ENCODE measurements around the gene CCR5. TPM values are rescaled to one million over a fixed set of nuclear protein-coding genes. Genes with fewer than 3 reads are reported as not detected.

The CCR5 gene
- total RNA-seq, 1 experiment from 2014 or later = not detected

DNA sequence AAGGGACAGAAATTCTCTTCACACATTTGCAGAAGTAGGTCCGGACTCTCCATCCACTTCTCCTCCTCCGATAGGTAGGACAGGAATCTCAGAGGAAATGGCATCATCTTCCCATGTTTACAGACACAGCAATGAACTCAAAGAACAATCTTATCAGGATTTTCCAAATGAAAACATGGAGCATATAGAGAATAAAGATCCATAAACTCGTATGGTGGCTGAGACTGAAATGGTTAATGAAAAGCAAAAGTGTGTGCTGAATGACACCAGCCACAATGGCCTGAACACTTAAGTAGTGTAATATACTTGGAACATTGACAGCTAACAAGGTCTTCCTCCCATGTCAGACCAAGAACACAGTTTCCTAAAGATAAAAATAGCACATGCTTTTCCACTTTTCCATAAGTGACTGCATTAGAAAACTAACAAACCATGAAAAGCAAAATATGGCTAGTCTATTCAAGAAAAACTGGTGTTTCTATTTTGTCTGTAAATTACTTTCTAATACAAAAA is 42.1 kb downstream of the CCR5 start:
- Mint-ChIP-seq H3K27me3 (ENCODE audit: insufficient read depth, unreplicated experiment) (no peaks in the 10 kb centered on the region), H3K27ac (ENCODE audit: low read depth, unreplicated experiment) (no peak overlapping the region), H3K4me3 (ENCODE audit: unreplicated experiment) (no peak overlapping the region), H3K4me1 (ENCODE audit: insufficient read depth, unreplicated experiment) (no peaks in the 10 kb centered on the region), H3K36me3 (ENCODE audit: insufficient read depth, unreplicated experiment) (no peaks in the 10 kb centered on the region), H3K9me3 (ENCODE audit: unreplicated experiment) (no peaks in the 10 kb centered on the region)
- ChIA-PET POLR2A (interaction anchor here (1.0 kb wide), 1 partner anchor 8 kb away, joined by 3 read pairs; no protein-coding TSS in a partner anchor), CTCF (interaction anchor here (0.7 to 0.8 kb wide), 2 partner anchors 34 to 48 kb away, joined by 3 to 9 read pairs; no protein-coding TSS in a partner anchor)
- BruUV-seq (replicated peaks) = no TSS peak
- TF ChIP-seq, protein P1, sequence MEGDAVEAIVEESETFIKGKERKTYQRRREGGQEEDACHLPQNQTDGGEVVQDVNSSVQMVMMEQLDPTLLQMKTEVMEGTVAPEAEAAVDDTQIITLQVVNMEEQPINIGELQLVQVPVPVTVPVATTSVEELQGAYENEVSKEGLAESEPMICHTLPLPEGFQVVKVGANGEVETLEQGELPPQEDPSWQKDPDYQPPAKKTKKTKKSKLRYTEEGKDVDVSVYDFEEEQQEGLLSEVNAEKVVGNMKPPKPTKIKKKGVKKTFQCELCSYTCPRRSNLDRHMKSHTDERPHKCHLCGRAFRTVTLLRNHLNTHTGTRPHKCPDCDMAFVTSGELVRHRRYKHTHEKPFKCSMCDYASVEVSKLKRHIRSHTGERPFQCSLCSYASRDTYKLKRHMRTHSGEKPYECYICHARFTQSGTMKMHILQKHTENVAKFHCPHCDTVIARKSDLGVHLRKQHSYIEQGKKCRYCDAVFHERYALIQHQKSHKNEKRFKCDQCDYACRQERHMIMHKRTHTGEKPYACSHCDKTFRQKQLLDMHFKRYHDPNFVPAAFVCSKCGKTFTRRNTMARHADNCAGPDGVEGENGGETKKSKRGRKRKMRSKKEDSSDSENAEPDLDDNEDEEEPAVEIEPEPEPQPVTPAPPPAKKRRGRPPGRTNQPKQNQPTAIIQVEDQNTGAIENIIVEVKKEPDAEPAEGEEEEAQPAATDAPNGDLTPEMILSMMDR (IDR thresholded peaks at IDR 0.05; ENCODE audit: unreplicated experiment) = no peak
- no peak for DNase-seq (ENCODE audit: unreplicated experiment)
- intact Hi-C loops (cut with micrococcal nuclease) = no loop called here

DNA sequence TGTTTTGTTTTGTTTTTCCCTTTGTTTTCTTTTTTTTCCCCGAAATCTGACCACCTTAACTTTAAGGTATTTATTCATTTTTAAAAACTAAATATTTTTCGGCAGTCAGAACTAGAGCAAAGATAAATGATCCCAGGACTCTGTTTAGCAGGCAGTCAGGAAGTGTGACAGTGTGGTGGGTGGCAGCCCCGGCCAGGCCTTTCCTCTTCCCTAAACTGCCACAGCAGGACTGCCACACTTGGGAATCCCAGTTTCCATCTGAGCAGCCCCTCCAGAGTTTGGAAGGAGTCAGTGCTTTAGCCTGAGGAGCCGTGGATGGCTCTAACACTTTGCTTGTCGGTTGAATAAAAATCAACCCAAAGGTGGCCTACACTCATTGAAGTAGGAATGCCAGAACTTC is 43.2 kb downstream of the CCR5 start:
- no peaks in the 10 kb centered on the region for H3K9me3 Mint-ChIP-seq (ENCODE audit: unreplicated experiment)
- no TSS peak for BruUV-seq (replicated peaks)
- ChIA-PET CTCF (no interaction called here), POLR2A (no interaction called here)
- H3K4me3 Mint-ChIP-seq (ENCODE audit: unreplicated experiment) = no peak overlapping the region
- DNase-seq (ENCODE audit: unreplicated experiment) = no peak
- no peaks in the 10 kb centered on the region for H3K27me3 Mint-ChIP-seq (ENCODE audit: insufficient read depth, unreplicated experiment)
- intact Hi-C loops (cut with micrococcal nuclease) = no loop called here
- H3K27ac Mint-ChIP-seq (ENCODE audit: low read depth, unreplicated experiment) = no peak overlapping the region
- H3K4me1 Mint-ChIP-seq (ENCODE audit: insufficient read depth, unreplicated experiment) = no peaks in the 10 kb centered on the region
- TF ChIP-seq, protein P1 (IDR thresholded peaks at IDR 0.05; ENCODE audit: unreplicated experiment) = no peak
- H3K36me3 Mint-ChIP-seq (ENCODE audit: insufficient read depth, unreplicated experiment) = no peaks in the 10 kb centered on the region

DNA sequence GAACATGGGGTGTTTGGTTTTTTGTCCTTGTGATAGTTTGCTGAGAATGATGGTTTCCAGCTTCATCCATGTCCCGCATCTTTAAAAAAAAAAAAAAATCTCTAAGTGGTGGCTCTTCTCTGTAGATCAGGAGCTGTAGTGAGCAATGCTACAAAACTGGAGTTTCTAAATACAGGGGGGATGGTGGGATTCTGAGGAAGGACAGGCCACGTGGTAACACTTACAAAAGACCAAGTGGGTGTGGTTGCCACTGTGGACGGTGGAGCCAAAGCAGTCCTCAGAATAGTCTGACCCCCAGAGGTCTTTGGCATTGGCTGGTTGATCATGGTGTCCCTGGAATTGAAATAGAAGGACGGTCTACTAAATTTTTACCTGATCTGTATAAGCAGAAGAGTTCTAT is 44.0 kb downstream of the CCR5 start:
- DNase-seq (ENCODE audit: unreplicated experiment) = no peak
- Mint-ChIP-seq H3K27ac (ENCODE audit: low read depth, unreplicated experiment) (no peak overlapping the region), H3K27me3 (ENCODE audit: insufficient read depth, unreplicated experiment) (no peaks in the 10 kb centered on the region), H3K9me3 (ENCODE audit: unreplicated experiment) (no peaks in the 10 kb centered on the region), H3K36me3 (ENCODE audit: insufficient read depth, unreplicated experiment) (no peaks in the 10 kb centered on the region), H3K4me1 (ENCODE audit: insufficient read depth, unreplicated experiment) (no peaks in the 10 kb centered on the region), H3K4me3 (ENCODE audit: unreplicated experiment) (no peak overlapping the region)
- ChIA-PET POLR2A (interaction anchor here (0.6 kb wide), 1 partner anchor 15 kb away, joined by 3 read pairs; no protein-coding TSS in a partner anchor), CTCF (no interaction called here)
- no TSS peak for BruUV-seq (replicated peaks)
- intact Hi-C loops (cut with micrococcal nuclease) = no loop called here
- TF ChIP-seq, protein P1 (IDR thresholded peaks at IDR 0.05; ENCODE audit: unreplicated experiment) = no peak

DNA sequence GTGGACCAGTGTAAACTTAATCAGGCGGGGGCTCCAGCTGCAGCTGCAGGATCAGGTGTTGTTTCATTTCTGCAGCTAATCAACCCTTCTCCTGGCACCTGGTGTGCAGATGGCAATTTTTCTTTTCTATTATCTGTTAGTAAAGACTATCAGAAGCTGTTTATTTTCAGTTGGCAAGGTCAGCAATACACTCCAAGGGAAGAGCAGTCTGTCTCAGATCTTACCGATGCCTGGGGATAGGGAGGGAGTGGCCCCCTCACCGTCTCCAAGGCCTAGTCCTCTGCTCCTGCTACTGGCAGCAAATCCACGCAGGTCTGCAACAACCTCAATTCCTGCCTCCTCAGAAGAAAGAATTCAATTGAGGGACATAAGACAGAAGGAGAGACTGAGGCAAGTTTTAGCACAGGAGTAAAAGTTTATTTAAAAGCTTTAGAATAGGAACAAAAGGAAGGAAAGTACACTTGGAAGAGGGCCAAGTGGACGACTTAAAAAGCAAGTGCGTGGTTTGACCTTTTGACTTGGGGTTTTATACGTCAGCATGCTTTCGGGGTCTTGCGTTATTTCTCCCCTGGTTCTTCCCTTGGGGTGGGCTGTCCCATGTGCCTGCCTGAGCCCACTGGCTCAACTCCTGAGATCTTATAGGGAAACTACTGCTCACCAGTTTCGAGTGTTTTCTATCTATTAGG is 45.5 kb downstream of the CCR5 start:
- BruUV-seq (replicated peaks) = no TSS peak
- Mint-ChIP-seq H3K4me3 (ENCODE audit: unreplicated experiment) (no peak overlapping the region), H3K27me3 (ENCODE audit: insufficient read depth, unreplicated experiment) (no peaks in the 10 kb centered on the region)

More for the DNA sequence above, 45.5 kb downstream of the CCR5 start:
- no peak overlapping the region for H3K27ac Mint-ChIP-seq (ENCODE audit: low read depth, unreplicated experiment)
- H3K36me3 Mint-ChIP-seq (ENCODE audit: insufficient read depth, unreplicated experiment) = no peaks in the 10 kb centered on the region
- intact Hi-C loops (cut with micrococcal nuclease) = no loop called here
- DNase-seq (ENCODE audit: unreplicated experiment) = no peak
- H3K9me3 Mint-ChIP-seq (ENCODE audit: unreplicated experiment) = no peaks in the 10 kb centered on the region
- CTCF ChIA-PET = no interaction called here
- POLR2A ChIA-PET = no interaction called here
- no peaks in the 10 kb centered on the region for H3K4me1 Mint-ChIP-seq (ENCODE audit: insufficient read depth, unreplicated experiment)
- TF ChIP-seq, protein P1 (IDR thresholded peaks at IDR 0.05; ENCODE audit: unreplicated experiment) = no peak
